T1000 (cell line): ENCODE data around the gene TTI1.

ENCODE experiments used
- DNase-seq: peaks from one replicate; lab custom pipeline; 2025; ENCODE audit warnings: mixed read lengths; lab: John Stamatoyannopoulos, UW

Gene TTI1

GRCh38 chr20:38054647-38055046 lies 21.4 kb upstream of the TTI1 start:
- no peak for DNase-seq

GRCh38 chr20:38052870-38053269 lies 19.6 kb upstream of the TTI1 start:
- DNase-seq = no peak

- no peak for DNase-seq
These were observed 17.4 kb upstream of the TTI1 start for GRCh38 chr20:38050686-38051085.

- no peak for DNase-seq
These were observed 16.5 kb upstream of the TTI1 start for GRCh38 chr20:38049800-38050199.

- DNase-seq = no peak
These were observed 13.3 kb upstream of the TTI1 start for GRCh38 chr20:38046572-38046971.

GRCh38 chr20:38044685-38045084 lies 11.4 kb upstream of the TTI1 start:
- DNase-seq = no peak

GRCh38 chr20:38043512-38044300 lies 10.4 kb upstream of the TTI1 start:
- peak; percentile 67 for DNase-seq

- DNase-seq = no peak
These were observed 7.0 kb upstream of the TTI1 start for GRCh38 chr20:38040276-38040675.

GRCh38 chr20:38036366-38036765 lies 3.1 kb upstream of the TTI1 start:
- no peak for DNase-seq

GRCh38 chr20:38034961-38035360 lies 1.7 kb upstream of the TTI1 start:
- DNase-seq = no peak

GRCh38 chr20:38034108-38034649 lies 923 bp upstream of the TTI1 start:
- no peak for DNase-seq

- no peak for DNase-seq
These were observed 499 bp downstream of the TTI1 start for GRCh38 chr20:38032585-38033329.

GRCh38 chr20:38031957-38032356 lies 1.3 kb downstream of the TTI1 start:
- DNase-seq = no peak

- no peak for DNase-seq
These were observed 3.8 kb downstream of the TTI1 start for GRCh38 chr20:38029453-38029852.

- DNase-seq = no peak
These were observed 8.8 kb downstream of the TTI1 start for GRCh38 chr20:38024496-38024895.

GRCh38 chr20:38023181-38024001 lies 9.9 kb downstream of the TTI1 start:
- no peak for DNase-seq

GRCh38 chr20:38021087-38021772 lies 12.0 kb downstream of the TTI1 start:
- no peak for DNase-seq

GRCh38 chr20:38018385-38018784 lies 14.9 kb downstream of the TTI1 start:
- no peak for DNase-seq

GRCh38 chr20:38017959-38018358 lies 15.3 kb downstream of the TTI1 start:
- no peak for DNase-seq

GRCh38 chr20:38013887-38014286 lies 19.4 kb downstream of the TTI1 start:
- no peak for DNase-seq

GRCh38 chr20:38012332-38012731 lies 20.9 kb downstream of the TTI1 start:
- no peak for DNase-seq

- no peak for DNase-seq
These were observed 21.6 kb downstream of the TTI1 start for GRCh38 chr20:38011696-38012095.
